NCI-H2227 treated with DMSO at 0.1 percent for 48 hours (cell line): ENCODE results near the gene MTMR2.

Experiments used
- DNase-seq: peaks from one replicate; lab custom pipeline; 2025; lab: John Stamatoyannopoulos, UW

Gene MTMR2

GRCh38 chr11:95923728-95924413 lies at the start of gene MTMR2:
MTMR2 (minus strand) TSS chr11:95924107; CDS start chr11:95923954, 153 bp downstream.
- peak; percentile 48 for DNase-seq

- no peak for DNase-seq
These were observed 48.2 kb upstream of the MTMR2 start for GRCh38 chr11:95972060-95972459.

GRCh38 chr11:95968585-95968984 lies 44.7 kb upstream of the MTMR2 start:
- no peak for DNase-seq

GRCh38 chr11:95964281-95964680 lies 40.4 kb upstream of the MTMR2 start:
- no peak for DNase-seq

- DNase-seq, result no peak
These were observed 37.9 kb upstream of the MTMR2 start for GRCh38 chr11:95961758-95962157.

GRCh38 chr11:95950905-95951304 lies 27.0 kb upstream of the MTMR2 start:
- no peak for DNase-seq

- no peak for DNase-seq
These were observed 24.7 kb upstream of the MTMR2 start for GRCh38 chr11:95948637-95949036.

GRCh38 chr11:95944623-95945022 lies 20.7 kb upstream of the MTMR2 start:
- DNase-seq, result no peak

GRCh38 chr11:95943546-95943945 lies 19.6 kb upstream of the MTMR2 start:
- DNase-seq, result no peak

GRCh38 chr11:95939091-95939490 lies 15.2 kb upstream of the MTMR2 start:
- DNase-seq, result no peak

- no peak for DNase-seq
These were observed 13.5 kb upstream of the MTMR2 start for GRCh38 chr11:95937358-95937757.

GRCh38 chr11:95933594-95933993 lies 9.7 kb upstream of the MTMR2 start:
- no peak for DNase-seq

- DNase-seq, result no peak
These were observed 8.0 kb upstream of the MTMR2 start for GRCh38 chr11:95931916-95932315.

GRCh38 chr11:95930948-95931347 lies 7.0 kb upstream of the MTMR2 start:
- DNase-seq, result no peak

GRCh38 chr11:95926726-95927125 lies 2.8 kb upstream of the MTMR2 start:
- no peak for DNase-seq

GRCh38 chr11:95925011-95925410 lies 1.1 kb upstream of the MTMR2 start:
- peak; percentile 10 for DNase-seq

GRCh38 chr11:95924414-95924760 lies 480 bp upstream of the MTMR2 start:
- DNase-seq, result peak; percentile 39

- peak; percentile 48 for DNase-seq
These were observed 524 bp downstream of the MTMR2 start for GRCh38 chr11:95923439-95923727.

GRCh38 chr11:95922536-95923438 lies 1.1 kb downstream of the MTMR2 start:
- DNase-seq, result peak; percentile 14

- no peak for DNase-seq
These were observed 1.8 kb downstream of the MTMR2 start for GRCh38 chr11:95922099-95922498.

GRCh38 chr11:95920460-95921105 lies 3.3 kb downstream of the MTMR2 start:
- no peak for DNase-seq

GRCh38 chr11:95919514-95919913 lies 4.4 kb downstream of the MTMR2 start:
- no peak for DNase-seq

- DNase-seq, result no peak
These were observed 5.2 kb downstream of the MTMR2 start for GRCh38 chr11:95918720-95919119.
